H1 (cell line): ENCODE data around the gene ADAMTS17.

ENCODE experiments used
- CTCF ChIP-seq, 3 experiments: IDR thresholded peaks; 1 replicate in 2 of 3; 2 replicates in 1 of 3; pipeline versions ENCODE4 v1.5.1 to v1.6.1; 2011; ENCODE audit warnings: low read length in 3 of 3, mild to moderate bottlenecking in 3 of 3, inconsistent platforms in 2 of 3, low read depth in 1 of 3, moderate library complexity in 1 of 3; ENCODE audit not compliant: insufficient read depth in 1 of 3; ENCODE audit errors: control extremely low read depth in 1 of 3
- EP300 ChIP-seq, 2 experiments: IDR thresholded peaks; 1 replicate in 1 of 2; 2 replicates in 1 of 2; pipeline ENCODE4 v1.6.1; 2011 to 2012; ENCODE audit warnings: low read depth in 2 of 2, low read length in 2 of 2, mild to moderate bottlenecking in 2 of 2, borderline replicate concordance in 1 of 2, inconsistent platforms in 1 of 2, moderate library complexity in 1 of 2
- POLR2A ChIP-seq, 2 experiments: IDR thresholded peaks; 1 replicate in 1 of 2; 2 replicates in 1 of 2; pipeline ENCODE4 v1.6.1; 2011; ENCODE audit warnings: low read depth in 2 of 2, low read length in 2 of 2, mild to moderate bottlenecking in 2 of 2; ENCODE audit errors: control extremely low read depth in 1 of 2
- SUZ12 ChIP-seq: fragments of 200-600 bp; sonication (generic); IDR thresholded peaks from 2 replicates; pipeline ENCODE4 v1.6.1; 2012; ENCODE audit warnings: mild to moderate bottlenecking, inconsistent platforms, low read length, moderate library complexity, mixed read lengths
- TEAD4 ChIP-seq: IDR thresholded peaks from 2 replicates; pipeline ENCODE4 v1.6.1; 2012; ENCODE audit warnings: low read depth, low read length, inconsistent platforms, mixed read lengths

GRCh38 chr15:100248236-100248635 lies 93.5 kb downstream of the ADAMTS17 start:
- TF ChIP-seq EP300 (IDR thresholded peaks at IDR 0.05; ENCODE audit: borderline replicate concordance in 1 of 2, low read depth in 2 of 2, low read length in 2 of 2) (no peak), POLR2A (IDR thresholded peaks at IDR 0.05; ENCODE audit: control extremely low read depth in 1 of 2, low read depth in 2 of 2, low read length in 2 of 2) (no peak), SUZ12 (no peak), TEAD4 (no peak), CTCF (IDR thresholded peaks at IDR 0.05; ENCODE audit: control extremely low read depth in 1 of 3, insufficient read depth in 1 of 3, low read depth in 1 of 3, low read length in 3 of 3) (no peak)
